HG03558 (cell line): ENCODE measurements around the gene GMCL2.

Experiments
- ATAC-seq: cut with Tn5 transposase; IDR thresholded peaks from one replicate; pipeline ENCODE4 v1.9.1; 2021; ENCODE audit warnings: moderate number of reproducible peaks; ENCODE audit not compliant: unreplicated experiment; ENCODE audit errors: extremely low read depth

Gene GMCL2

DNA sequence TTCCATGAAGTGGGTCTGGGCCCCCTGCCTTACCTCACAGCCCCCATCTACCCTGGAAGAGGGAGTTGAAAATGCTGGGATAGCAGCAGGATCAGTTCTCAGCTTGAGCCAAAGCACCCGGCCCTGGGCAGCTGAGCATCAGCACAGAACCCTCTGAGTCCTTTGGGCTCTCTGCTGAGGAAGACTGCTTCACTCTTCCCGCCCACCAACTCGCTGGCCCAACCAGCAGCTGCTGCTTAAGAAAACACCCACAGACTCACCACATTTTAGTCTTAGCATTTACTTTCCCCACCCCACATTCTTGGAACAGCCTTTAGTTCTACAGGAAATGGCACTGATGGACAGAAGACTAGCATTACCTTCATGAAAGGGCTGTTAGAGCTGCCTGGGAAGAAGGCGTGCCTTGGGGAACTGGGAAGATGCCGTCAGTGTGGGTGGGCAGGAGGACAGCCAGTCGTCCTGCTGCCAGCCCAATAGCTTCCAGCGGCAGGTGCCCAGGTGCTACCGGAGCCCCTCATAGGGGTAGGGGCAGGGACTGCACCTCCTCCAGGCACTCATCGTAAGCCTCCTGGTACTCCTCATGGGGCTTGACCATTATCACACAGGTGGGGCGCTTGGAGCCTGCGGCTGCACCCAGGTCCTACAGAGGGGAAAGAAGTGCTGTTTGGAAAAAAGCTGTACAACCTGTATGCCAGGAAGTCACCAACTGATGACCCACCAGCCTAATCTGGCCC is 37.8 kb downstream of the GMCL2 start:
- no peak for ATAC-seq

DNA sequence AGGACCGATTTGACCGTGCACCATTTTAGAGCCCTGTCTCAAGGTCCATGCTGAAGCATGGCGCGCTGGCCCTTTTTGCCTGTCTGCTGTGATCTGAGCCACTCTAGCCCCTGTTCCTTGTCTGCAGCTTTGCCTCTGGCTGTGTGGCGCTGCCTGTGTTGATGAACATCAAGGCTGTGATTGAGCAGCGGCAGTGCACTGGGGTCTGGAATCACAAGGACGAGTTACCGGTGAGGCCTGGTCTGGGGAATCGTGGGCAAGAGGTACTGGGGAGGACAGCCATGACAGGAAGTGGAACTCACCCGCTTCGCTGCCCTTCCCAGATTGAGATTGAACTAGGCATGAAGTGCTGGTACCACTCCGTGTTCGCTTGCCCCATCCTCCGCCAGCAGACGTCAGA is 39.8 kb downstream of the GMCL2 start:
- ATAC-seq: no peak

DNA sequence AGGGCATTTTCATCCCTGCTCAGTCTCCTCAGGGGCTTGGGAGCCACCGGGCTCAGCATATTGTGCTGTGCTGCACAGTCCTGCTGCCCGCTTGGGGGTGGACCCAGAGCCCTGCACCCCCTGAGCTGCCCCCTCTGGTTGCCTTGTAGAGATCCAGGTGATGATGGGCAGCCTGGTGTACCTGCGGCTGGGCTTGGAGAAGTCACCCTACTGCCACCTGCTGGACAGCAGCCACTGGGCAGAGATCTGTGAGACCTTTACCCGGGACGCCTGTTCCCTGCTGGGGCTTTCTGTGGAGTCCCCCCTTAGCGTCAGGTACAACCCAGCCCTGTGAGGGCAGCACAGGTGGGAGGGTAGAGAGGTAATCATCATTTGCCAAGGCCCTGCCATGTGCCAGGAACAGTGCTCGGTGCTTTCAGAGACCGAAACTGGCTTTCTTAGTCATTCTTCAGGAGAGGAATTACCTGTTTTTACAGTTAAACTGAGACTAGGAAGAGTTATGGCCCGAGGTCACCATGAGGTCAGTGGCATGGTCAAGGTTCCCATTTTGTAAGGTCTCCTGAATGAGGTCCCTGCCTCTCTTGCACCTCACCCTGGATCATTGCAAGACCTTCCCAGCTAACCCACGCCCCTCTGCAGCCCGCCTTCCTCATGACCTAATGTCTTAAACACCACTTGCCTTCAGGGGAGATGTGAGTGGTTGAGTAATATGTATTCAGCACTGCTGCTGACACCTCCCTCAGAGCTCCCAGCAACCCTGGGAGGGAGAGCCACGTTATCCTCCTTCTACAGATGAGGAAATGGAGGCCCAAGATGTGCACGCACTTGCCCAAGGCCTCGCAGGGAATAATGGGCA is 41.0 kb downstream of the GMCL2 start:
- ATAC-seq: no peak

DNA sequence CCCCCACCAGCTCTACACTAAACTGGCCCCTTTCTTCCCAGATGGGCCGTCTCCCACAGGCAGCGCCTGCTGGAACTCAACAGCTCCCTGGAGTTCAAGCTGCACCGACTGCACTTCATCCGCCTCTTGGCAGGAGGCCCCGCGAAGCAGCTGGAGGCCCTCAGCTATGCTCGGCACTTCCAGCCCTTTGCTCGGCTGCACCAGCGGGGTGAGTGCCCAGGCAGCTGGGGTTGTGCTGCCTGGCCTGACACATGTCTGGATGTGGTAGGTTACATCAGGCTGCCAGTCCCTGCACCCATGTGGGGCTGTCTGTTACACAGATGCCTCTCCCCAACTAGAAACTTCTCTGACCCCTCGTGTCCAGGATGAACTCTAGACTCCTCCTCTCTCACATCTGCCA is 43.3 kb downstream of the GMCL2 start:
- no peak for ATAC-seq

DNA sequence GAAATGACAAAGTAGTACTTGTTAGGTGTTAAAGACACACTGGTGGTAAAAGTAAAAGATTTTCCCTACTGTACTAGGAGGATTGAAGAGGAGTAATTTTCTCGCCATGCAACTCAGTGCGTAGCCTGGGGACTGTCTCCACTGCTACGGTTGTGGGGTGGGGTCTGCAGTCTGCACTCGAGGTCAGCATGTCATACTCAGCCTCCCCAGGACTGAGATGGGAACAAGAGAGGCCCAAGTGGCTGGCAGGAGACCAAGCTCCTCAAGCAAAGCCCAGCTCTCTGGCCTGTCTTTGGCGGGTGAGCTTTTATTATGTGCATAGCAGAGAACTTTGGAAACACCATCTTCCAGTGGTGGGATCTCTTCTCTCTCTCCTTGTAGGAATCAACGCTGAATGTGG is 43.9 kb downstream of the GMCL2 start:
- no peak for ATAC-seq

DNA sequence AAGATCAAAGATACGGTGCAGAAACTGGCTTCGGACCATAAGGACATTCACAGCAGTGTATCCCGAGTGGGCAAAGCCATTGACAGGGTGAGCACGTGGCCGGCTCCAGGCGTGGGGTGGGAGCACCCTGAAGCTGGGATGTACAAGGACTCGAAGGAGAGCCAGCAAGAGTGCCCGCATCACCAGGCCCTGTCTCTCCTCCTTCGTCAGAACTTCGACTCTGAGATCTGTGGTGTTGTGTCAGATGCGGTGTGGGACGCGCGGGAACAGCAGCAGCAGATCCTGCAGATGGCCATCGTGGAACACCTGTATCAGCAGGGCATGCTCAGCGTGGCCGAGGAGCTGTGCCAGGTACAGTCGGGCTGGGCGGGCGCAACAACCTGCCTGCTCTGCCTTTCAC is 44.5 kb downstream of the GMCL2 start:
- no peak for ATAC-seq

DNA sequence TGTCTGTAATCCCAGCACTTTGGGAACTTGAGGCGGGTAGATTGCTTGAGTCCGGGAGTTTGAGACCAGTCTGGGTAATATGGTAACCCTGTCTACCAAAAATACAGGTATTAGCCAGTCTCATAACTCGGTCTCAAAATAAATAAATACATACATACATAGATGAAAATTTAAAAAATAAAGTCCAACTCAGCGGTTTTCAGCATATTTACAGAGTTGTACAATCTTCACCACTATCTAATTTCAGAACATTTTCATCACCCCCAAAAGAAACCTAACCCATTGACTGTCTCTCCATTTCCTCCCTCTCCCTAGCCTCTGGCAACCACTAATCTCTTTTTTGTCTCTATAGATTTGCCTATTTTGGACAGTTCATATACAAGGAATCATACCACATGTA is 45.6 kb downstream of the GMCL2 start:
- ATAC-seq: no peak

DNA sequence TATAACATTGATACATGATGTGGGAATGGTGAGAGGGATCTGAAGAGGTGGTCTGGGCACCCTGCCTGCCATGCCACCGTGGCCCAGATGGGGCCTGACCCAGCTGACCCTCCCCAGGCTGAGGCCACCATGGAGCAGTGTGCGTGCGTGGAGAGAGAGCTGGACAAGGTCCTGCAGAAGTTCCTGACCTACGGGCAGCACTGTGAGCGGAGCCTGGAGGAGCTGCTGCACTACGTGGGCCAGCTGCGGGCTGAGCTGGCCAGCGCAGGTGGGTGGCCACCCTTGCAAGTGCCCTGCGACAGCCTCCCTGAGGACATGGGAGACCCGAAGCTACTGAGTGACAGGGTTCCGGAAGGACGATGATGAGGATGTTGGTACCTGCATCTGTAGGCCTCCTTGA is 49.2 kb downstream of the GMCL2 start:
- no peak for ATAC-seq

DNA sequence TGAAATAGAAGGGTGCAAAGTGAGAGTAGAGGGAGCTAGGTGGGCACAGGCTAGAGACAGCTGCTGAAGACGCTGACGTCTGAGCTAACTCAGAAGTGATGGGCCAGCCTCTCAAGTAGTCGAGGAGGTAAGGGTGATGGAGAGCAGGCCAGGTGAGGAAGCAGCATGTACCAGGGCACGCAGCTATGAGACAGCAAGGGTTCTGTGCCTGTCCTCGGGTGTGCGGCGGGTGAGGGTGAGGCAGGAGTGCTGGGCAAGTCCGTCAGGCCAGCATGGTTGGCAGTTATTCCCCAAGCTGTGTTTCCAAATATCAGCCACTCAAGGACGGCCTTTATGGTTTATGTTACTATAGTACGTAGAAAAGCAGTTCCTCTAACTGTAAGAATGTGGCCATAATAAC is 50.2 kb downstream of the GMCL2 start:
- ATAC-seq: no peak
